ENCODE measurements around the gene DNAAF8. TPM values are rescaled to one million over a fixed set of nuclear protein-coding genes. Genes with fewer than 3 reads are reported as not detected.
"Not testable (repeated sequence)": the region's sequence is repeated elsewhere in the genome, so short reads cannot be mapped to it uniquely, and the experiment has no call there.

Gene DNAAF8
- total and polyA plus RNA-seq, 4 donors = 1.2 to 6.0 (median 4.7) TPM

GRCh38 chr16:4775005-4775404 lies 40.7 kb downstream of the DNAAF8 start:
- Histone ChIP-seq H3K27ac (ENCODE audit: low read depth, low read length) (no peak overlapping the region), H3K9me3 (ENCODE audit: control insufficient read depth, insufficient read depth, low read length) (no peaks in the 10 kb centered on the region), H3K36me3 (ENCODE audit: control insufficient read depth, insufficient read depth, low read length) (no peaks in the 10 kb centered on the region), H3K4me3 (ENCODE audit: low read depth, low read length) (no peak overlapping the region), H3K4me1 (ENCODE audit: control insufficient read depth, insufficient read depth, low read length) (no peaks in the 10 kb centered on the region), H3K27me3 (ENCODE audit: control insufficient read depth, insufficient read depth, low read length) (no peaks in the 10 kb centered on the region)
- 85% methylated on average over 8 of the region's 13 CpGs for WGBS (ENCODE audit: insufficient coverage)
- no peak for DNase-seq (ENCODE audit: low read depth in 4 of 6, low spot score in 6 of 6)

DNA sequence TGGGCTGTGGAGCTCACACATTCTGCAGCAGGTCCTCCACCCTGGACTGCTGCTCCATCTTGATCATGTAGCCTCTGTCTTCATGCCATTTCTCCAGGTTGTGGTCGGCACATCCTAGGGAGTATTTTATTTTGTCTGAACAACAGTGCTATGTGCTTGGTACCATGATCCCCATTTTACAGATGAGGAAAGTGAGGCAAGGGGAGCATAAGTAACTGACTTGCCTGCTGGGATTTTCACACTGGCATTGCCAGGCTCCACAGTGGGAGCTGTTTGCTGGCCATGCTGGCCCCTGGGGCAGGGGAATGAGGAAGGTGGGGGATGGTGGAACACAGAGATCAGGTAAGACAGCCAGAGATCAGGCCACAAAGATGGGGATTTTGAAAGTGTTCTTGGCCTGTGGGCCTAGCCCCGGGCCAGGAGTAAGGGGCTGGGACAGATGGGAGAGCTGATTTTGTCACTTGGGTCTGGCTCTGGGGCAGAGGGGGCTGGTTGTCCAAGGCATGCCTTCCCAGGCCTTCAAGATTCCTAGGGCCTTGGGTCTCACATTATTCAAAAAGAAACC lies 41.9 kb downstream of the DNAAF8 start:
- DNase-seq (ENCODE audit: low read depth in 4 of 6, low spot score in 6 of 6) = no peak

GRCh38 chr16:4777339-4778049 lies 43.2 kb downstream of the DNAAF8 start:
- Histone ChIP-seq H3K4me3 (ENCODE audit: low read depth, low read length) (no peak overlapping the region), H3K9me3 (ENCODE audit: control insufficient read depth, insufficient read depth, low read length) (no peaks in the 10 kb centered on the region), H3K27ac (ENCODE audit: low read depth, low read length) (no peak overlapping the region), H3K27me3 (ENCODE audit: control insufficient read depth, insufficient read depth, low read length) (no peaks in the 10 kb centered on the region), H3K4me1 (ENCODE audit: control insufficient read depth, insufficient read depth, low read length) (no peaks in the 10 kb centered on the region), H3K36me3 (ENCODE audit: control insufficient read depth, insufficient read depth, low read length) (no peaks in the 10 kb centered on the region)
- no peak for DNase-seq (ENCODE audit: low read depth in 4 of 6, low spot score in 6 of 6)
- 75% methylated on average over 9 of the region's 17 CpGs for WGBS (ENCODE audit: insufficient coverage)

More for the DNA sequence above, 41.9 kb downstream of the DNAAF8 start:
- H3K9me3 ChIP-seq (ENCODE audit: control insufficient read depth, insufficient read depth, low read length) = no peaks in the 10 kb centered on the region
- H3K4me3 ChIP-seq (ENCODE audit: low read depth, low read length) = no peak overlapping the region
- no peaks in the 10 kb centered on the region for H3K36me3 ChIP-seq (ENCODE audit: control insufficient read depth, insufficient read depth, low read length)
- no peaks in the 10 kb centered on the region for H3K27me3 ChIP-seq (ENCODE audit: control insufficient read depth, insufficient read depth, low read length)
- WGBS (ENCODE audit: insufficient coverage) = 94% methylated on average over 2 of the region's 2 CpGs
- no peak overlapping the region for H3K27ac ChIP-seq (ENCODE audit: low read depth, low read length)
- no peaks in the 10 kb centered on the region for H3K4me1 ChIP-seq (ENCODE audit: control insufficient read depth, insufficient read depth, low read length)

DNA sequence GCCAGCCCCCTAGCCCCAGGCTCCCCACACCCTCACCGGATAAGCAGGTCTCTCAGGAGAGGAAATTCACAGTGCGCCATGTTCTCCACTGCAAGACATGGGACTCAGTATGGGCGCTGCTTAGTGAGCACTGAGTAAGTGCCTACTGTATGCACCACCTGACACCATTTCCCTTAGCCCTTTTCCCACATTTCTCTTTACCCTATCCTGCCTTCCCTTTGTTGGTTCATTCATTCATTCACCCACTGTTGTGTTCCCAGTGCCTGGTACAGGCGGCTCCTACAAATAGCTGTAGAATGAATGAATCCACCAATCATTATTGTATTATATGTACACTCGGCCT lies 43.7 kb downstream of the DNAAF8 start:
- Histone ChIP-seq H3K36me3 (ENCODE audit: control insufficient read depth, insufficient read depth, low read length) (no peaks in the 10 kb centered on the region), H3K4me1 (ENCODE audit: control insufficient read depth, insufficient read depth, low read length) (no peaks in the 10 kb centered on the region), H3K27ac (ENCODE audit: low read depth, low read length) (no peak overlapping the region), H3K27me3 (ENCODE audit: control insufficient read depth, insufficient read depth, low read length) (no peaks in the 10 kb centered on the region), H3K9me3 (ENCODE audit: control insufficient read depth, insufficient read depth, low read length) (no peaks in the 10 kb centered on the region), H3K4me3 (ENCODE audit: low read depth, low read length) (no peak overlapping the region)
- no peak for DNase-seq (ENCODE audit: low read depth in 4 of 6, low spot score in 6 of 6)
- WGBS (ENCODE audit: insufficient coverage) = 96% methylated on average over 3 of the region's 5 CpGs

DNA sequence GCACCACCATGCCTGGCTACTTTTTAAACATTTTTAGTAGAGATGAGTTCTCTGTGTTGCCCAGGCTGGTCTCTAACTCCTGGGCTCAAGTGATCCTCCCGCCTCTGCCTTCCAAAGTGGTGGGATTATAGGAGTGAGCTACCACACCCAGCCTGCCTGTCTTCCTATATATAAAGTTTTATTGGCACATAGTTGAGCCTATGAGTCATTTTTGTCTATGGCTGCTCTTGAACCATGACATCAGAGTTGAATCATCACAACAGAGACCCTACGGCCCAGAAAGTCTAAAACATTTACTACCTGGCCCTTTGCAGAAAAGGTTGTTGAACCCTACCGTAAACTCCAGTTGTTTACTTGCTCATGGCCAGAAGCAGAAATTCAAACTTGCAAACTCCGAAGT lies 45.9 kb downstream of the DNAAF8 start:
- no peak for DNase-seq (ENCODE audit: low read depth in 4 of 6, low spot score in 6 of 6)
- H3K27ac ChIP-seq (ENCODE audit: low read depth, low read length) = no peak overlapping the region
- no peaks in the 10 kb centered on the region for H3K36me3 ChIP-seq (ENCODE audit: control insufficient read depth, insufficient read depth, low read length)
- no peaks in the 10 kb centered on the region for H3K4me1 ChIP-seq (ENCODE audit: control insufficient read depth, insufficient read depth, low read length)
- no peaks in the 10 kb centered on the region for H3K9me3 ChIP-seq (ENCODE audit: control insufficient read depth, insufficient read depth, low read length)
- 71% methylated on average over 1 of the region's 4 CpGs for WGBS (ENCODE audit: insufficient coverage)
- H3K27me3 ChIP-seq (ENCODE audit: control insufficient read depth, insufficient read depth, low read length) = no peaks in the 10 kb centered on the region
- H3K4me3 ChIP-seq (ENCODE audit: low read depth, low read length) = no peak overlapping the region

DNA sequence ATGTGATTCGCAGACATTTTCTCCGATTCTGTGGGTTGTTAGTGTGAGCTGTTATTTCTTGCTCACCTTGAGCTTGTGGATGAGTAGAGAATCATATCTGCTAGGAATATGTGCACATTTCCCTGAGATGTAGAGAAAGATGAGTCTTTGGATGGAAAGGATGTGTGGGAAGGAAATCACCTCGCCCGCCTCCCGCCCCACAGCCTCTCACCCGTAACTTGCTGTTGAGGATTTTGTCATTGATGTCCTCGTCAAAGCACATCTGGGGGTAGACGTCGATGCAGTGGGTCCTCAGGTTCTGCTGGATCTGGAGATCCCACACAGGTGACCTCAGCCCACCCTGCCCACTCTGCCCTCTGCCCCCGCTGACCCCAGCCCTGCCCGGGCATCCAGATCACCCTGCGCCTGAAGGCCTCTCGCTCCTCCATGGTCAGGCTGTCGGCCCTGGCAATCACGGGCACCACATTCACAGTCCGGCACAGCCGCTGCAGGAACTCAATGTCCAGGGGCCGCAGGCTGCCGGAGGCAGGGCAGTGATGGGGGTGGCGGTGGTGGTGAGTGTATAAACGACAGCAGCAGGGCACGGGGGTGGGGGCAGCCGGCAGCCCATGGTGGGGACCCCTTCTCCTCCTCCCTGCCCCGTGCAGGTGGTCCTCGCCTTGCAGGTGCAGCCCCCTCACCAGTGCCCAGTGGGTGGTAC lies 49.1 kb downstream of the DNAAF8 start:
- WGBS (ENCODE audit: insufficient coverage) = 91% methylated on average over 22 of the region's 25 CpGs

GRCh38 chr16:4783951-4784336 lies 49.6 kb downstream of the DNAAF8 start:
- H3K4me1 ChIP-seq (ENCODE audit: control insufficient read depth, insufficient read depth, low read length) = no peaks in the 10 kb centered on the region
- 70% methylated on average over 13 of the region's 16 CpGs for WGBS (ENCODE audit: insufficient coverage)
- H3K9me3 ChIP-seq (ENCODE audit: control insufficient read depth, insufficient read depth, low read length) = no peaks in the 10 kb centered on the region
- DNase-seq (ENCODE audit: low read depth in 4 of 6, low spot score in 6 of 6) = no peak
- H3K36me3 ChIP-seq (ENCODE audit: control insufficient read depth, insufficient read depth, low read length) = no peaks in the 10 kb centered on the region
- no peak overlapping the region for H3K27ac ChIP-seq (ENCODE audit: low read depth, low read length)
- H3K4me3 ChIP-seq (ENCODE audit: low read depth, low read length) = no peak overlapping the region
- no peaks in the 10 kb centered on the region for H3K27me3 ChIP-seq (ENCODE audit: control insufficient read depth, insufficient read depth, low read length)

More for the DNA sequence above, 49.1 kb downstream of the DNAAF8 start:
- Histone ChIP-seq H3K36me3 (ENCODE audit: control insufficient read depth, insufficient read depth, low read length) (no peaks in the 10 kb centered on the region), H3K27me3 (ENCODE audit: control insufficient read depth, insufficient read depth, low read length) (no peaks in the 10 kb centered on the region), H3K27ac (ENCODE audit: low read depth, low read length) (no peak overlapping the region), H3K9me3 (ENCODE audit: control insufficient read depth, insufficient read depth, low read length) (no peaks in the 10 kb centered on the region), H3K4me3 (ENCODE audit: low read depth, low read length) (no peak overlapping the region), H3K4me1 (ENCODE audit: control insufficient read depth, insufficient read depth, low read length) (no peaks in the 10 kb centered on the region)
- no peak for DNase-seq (ENCODE audit: low read depth in 4 of 6, low spot score in 6 of 6)

DNA sequence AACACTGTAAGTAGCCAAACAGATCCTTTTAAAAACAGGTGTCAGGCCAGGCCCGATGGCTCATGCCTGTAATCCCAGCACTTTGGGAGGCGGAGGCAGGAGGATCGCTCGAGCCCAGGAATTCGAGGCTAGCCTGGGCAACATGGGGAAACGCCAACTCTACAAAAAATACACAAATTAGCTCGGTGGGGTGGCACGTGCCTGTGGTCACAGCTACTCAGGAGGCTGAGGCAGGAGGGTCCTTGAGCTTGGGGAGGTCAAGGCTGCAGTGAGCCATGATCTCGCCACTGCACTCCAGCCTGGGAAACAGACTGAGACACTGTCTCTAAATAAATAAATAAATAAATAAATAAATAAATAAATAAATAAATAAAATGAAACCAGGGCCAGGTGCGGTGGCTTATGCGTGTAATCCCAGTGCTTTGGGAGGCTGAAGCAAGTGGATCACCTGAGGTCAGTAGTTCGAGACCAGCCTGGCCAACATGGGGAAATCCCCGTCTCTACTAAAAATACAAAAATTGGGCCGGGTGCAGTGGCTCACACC lies 50.2 kb downstream of the DNAAF8 start:
- H3K4me3 ChIP-seq (ENCODE audit: low read depth, low read length); H3K27me3 ChIP-seq (ENCODE audit: control insufficient read depth, insufficient read depth, low read length); H3K9me3 ChIP-seq (ENCODE audit: control insufficient read depth, insufficient read depth, low read length); DNase-seq (ENCODE audit: low read depth in 4 of 6, low spot score in 6 of 6); H3K27ac ChIP-seq (ENCODE audit: low read depth, low read length); H3K36me3 ChIP-seq (ENCODE audit: control insufficient read depth, insufficient read depth, low read length); H3K4me1 ChIP-seq (ENCODE audit: control insufficient read depth, insufficient read depth, low read length): not testable (repeated sequence)
- 90% methylated on average over 7 of the region's 14 CpGs for WGBS (ENCODE audit: insufficient coverage)

GRCh38 chr16:4785758-4786433 lies 51.6 kb downstream of the DNAAF8 start:
- Histone ChIP-seq H3K4me1 (ENCODE audit: control insufficient read depth, insufficient read depth, low read length) (no peaks in the 10 kb centered on the region), H3K9me3 (ENCODE audit: control insufficient read depth, insufficient read depth, low read length) (no peaks in the 10 kb centered on the region), H3K27me3 (ENCODE audit: control insufficient read depth, insufficient read depth, low read length) (no peaks in the 10 kb centered on the region), H3K36me3 (ENCODE audit: control insufficient read depth, insufficient read depth, low read length) (no peaks in the 10 kb centered on the region), H3K27ac (ENCODE audit: low read depth, low read length) (no peak overlapping the region), H3K4me3 (ENCODE audit: low read depth, low read length) (no peak overlapping the region)
- no peak for DNase-seq (ENCODE audit: low read depth in 4 of 6, low spot score in 6 of 6)
- WGBS (ENCODE audit: insufficient coverage) = 94% methylated on average over 11 of the region's 23 CpGs

All from spinal cord (tissue), 10 donors.